SU-DHL-6 (cell line): ENCODE measurements around the gene LRBA.
"Not testable (repeated sequence)": the region's sequence is repeated elsewhere in the genome, so short reads cannot be mapped to it uniquely, and the experiment has no call there.

Experiments
- H2AFZ ChIP-seq: fragments of 200-600 bp; sonication (generic); 2 replicates; pipeline ENCODE4 v1.6.1; 2014; ENCODE audit warnings: low read depth, mild to moderate bottlenecking, moderate library complexity, mixed read lengths, antibody characterized with exemption, low read length; ENCODE audit not compliant: severe bottlenecking
- H3F3A ChIP-seq: fragments of 200-600 bp; shearing (Covaris generic); 2 replicates; pipeline ENCODE4 v1.6.0; 2016; ENCODE audit warnings: antibody characterized with exemption, mild to moderate bottlenecking; ENCODE audit not compliant: insufficient read depth
- H3K27ac ChIP-seq: fragments of 200-600 bp; sonication (generic); 2 replicates; pipeline ENCODE4 v1.5.1; 2016; ENCODE audit warnings: low read depth, mild to moderate bottlenecking, low read length, moderate library complexity, mixed read lengths
- H3K27me3 ChIP-seq: fragments of 200-600 bp; sonication (generic), shearing (Covaris generic); 2 replicates; pipeline ENCODE4 v1.6.0; 2014; ENCODE audit warnings: mild to moderate bottlenecking, low read length
- H3K36me3 ChIP-seq: fragments of 200-600 bp; sonication (generic); 2 replicates; pipeline ENCODE4 v1.6.1; 2014; ENCODE audit warnings: mild to moderate bottlenecking, low read length, mixed read lengths
- H3K4me2 ChIP-seq: fragments of 300-600, 200-600 bp; shearing (Covaris generic), sonication (generic); 2 replicates; pipeline ENCODE4 v1.6.0; 2014; ENCODE audit warnings: low read length, low read depth, mild to moderate bottlenecking; ENCODE audit not compliant: poor library complexity, severe bottlenecking
- H3K4me3 ChIP-seq: fragments of 200-600 bp; sonication (generic); 2 replicates; pipeline ENCODE4 v1.5.1; 2014; ENCODE audit warnings: antibody characterized with exemption, low read length, mild to moderate bottlenecking, mixed read lengths; ENCODE audit not compliant: insufficient read depth, poor library complexity, severe bottlenecking
- H3K79me2 ChIP-seq: fragments of 200-600 bp; sonication (generic); 2 replicates; pipeline ENCODE4 v1.6.1; 2014; ENCODE audit warnings: mild to moderate bottlenecking, low read length, moderate library complexity; ENCODE audit not compliant: insufficient read depth
- H3K9ac ChIP-seq: fragments of 200-600 bp; sonication (generic); 2 replicates; pipeline ENCODE4 v1.7.0; 2014; ENCODE audit warnings: mild to moderate bottlenecking, low read length
- H3K9me2 ChIP-seq: fragments of 200-600 bp; sonication (generic); replicated peaks from 2 replicates; pipeline ENCODE4 v1.6.1; 2014; ENCODE audit warnings: low read length; ENCODE audit not compliant: insufficient read depth
- H3K9me3 ChIP-seq: fragments of 200-600 bp; sonication (generic); 2 replicates; pipeline ENCODE4 v1.6.1; 2014; ENCODE audit warnings: low read length, mixed read lengths; ENCODE audit not compliant: insufficient read depth
- H4K20me1 ChIP-seq: fragments of 200-600 bp; sonication (generic); 2 replicates; pipeline ENCODE4 v1.6.1; 2014; ENCODE audit warnings: low read depth, mild to moderate bottlenecking, antibody characterized with exemption, low read length, moderate library complexity, mixed read lengths
- EZH2phosphoT487 ChIP-seq: fragments of 200-600 bp; sonication (generic), shearing (Covaris generic); conservative IDR thresholded peaks from 2 replicates; pipeline ENCODE4 v1.6.1; 2018; ENCODE audit warnings: mild to moderate bottlenecking, antibody characterized with exemption, low read length, moderate library complexity, mixed read lengths
- TF ChIP-seq, protein P1 (sequence below): fragments of 200-600 bp; sonication (generic); IDR thresholded peaks from one replicate; pipeline ENCODE4 v1.5.1; 2017; ENCODE audit warnings: antibody characterized with exemption, mild to moderate bottlenecking, low read length, moderate library complexity; ENCODE audit not compliant: insufficient read depth, poor library complexity, severe bottlenecking

The LRBA gene

DNA sequence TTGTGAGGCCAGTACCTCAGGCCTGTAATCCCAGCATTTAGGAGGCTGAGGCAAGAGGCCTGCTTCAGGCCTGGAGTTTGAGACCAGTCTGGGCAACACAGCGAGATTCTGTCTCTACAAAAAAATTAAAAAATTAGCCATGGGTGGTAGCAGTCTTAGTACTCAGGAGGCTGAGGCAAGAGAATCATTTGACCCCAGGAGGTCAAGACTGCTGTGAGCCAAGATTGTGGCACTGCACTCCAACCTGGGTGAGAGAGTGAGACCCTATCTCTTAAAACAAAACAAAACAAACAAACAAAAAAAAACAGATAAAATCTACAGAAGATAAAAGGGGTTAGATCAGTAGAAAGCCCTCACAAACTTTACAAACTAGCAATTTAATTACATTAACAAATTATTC lies 352.4 kb downstream of the LRBA start:
- Histone ChIP-seq H3K4me3 (no peak overlapping the region), H4K20me1 (no peaks in the 10 kb centered on the region), H2AFZ (no peak overlapping the region), H3K36me3 (no peaks in the 10 kb centered on the region), H3K9me2 (no peaks in the 10 kb centered on the region), H3K9ac (no peak overlapping the region), H3K27me3 (no peaks in the 10 kb centered on the region), H3K27ac (no peak overlapping the region), H3K4me2 (no peak overlapping the region), H3K79me2 (no peaks in the 10 kb centered on the region), H3K9me3 (no peaks in the 10 kb centered on the region), H3F3A (peaks cover under 1% of the 10 kb centered on the region; the same call in 1 of the 2 replicates)
- no peak for TF ChIP-seq EZH2phosphoT487
- TF ChIP-seq, protein P1, sequence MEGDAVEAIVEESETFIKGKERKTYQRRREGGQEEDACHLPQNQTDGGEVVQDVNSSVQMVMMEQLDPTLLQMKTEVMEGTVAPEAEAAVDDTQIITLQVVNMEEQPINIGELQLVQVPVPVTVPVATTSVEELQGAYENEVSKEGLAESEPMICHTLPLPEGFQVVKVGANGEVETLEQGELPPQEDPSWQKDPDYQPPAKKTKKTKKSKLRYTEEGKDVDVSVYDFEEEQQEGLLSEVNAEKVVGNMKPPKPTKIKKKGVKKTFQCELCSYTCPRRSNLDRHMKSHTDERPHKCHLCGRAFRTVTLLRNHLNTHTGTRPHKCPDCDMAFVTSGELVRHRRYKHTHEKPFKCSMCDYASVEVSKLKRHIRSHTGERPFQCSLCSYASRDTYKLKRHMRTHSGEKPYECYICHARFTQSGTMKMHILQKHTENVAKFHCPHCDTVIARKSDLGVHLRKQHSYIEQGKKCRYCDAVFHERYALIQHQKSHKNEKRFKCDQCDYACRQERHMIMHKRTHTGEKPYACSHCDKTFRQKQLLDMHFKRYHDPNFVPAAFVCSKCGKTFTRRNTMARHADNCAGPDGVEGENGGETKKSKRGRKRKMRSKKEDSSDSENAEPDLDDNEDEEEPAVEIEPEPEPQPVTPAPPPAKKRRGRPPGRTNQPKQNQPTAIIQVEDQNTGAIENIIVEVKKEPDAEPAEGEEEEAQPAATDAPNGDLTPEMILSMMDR: no peak

- not testable (repeated sequence) for H3K9me3 ChIP-seq, H2AFZ ChIP-seq, H3K9me2 ChIP-seq, H4K20me1 ChIP-seq, H3K4me3 ChIP-seq, H3K4me2 ChIP-seq, H3F3A ChIP-seq, H3K27ac ChIP-seq, H3K27me3 ChIP-seq, H3K36me3 ChIP-seq, H3K9ac ChIP-seq, H3K79me2 ChIP-seq
These were observed 353.5 kb downstream of the LRBA start for GRCh38 chr4:150661551-150661950.

DNA sequence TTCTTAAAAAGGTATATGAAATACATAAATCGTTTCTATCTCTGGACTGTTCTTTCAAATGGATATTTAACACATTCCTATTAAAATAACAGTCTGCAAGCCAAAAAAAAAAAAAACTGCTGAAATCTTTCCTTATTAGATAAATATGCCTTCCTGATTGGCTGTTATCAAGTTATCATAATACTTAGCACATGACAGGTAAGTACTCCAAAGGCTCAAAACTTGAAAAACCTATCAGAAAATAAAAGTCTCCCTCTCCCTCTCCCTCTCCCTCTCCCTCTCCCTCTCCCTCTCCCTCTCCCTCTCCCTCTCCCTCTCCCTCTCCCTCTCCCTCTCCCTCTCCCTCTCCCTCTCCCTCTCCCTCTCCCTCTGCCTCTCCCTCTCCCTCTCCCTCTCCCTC lies 356.8 kb downstream of the LRBA start:
- not testable (repeated sequence) for H3K9ac ChIP-seq, H4K20me1 ChIP-seq, H3K4me2 ChIP-seq, H3K79me2 ChIP-seq, H3K36me3 ChIP-seq, H3K27ac ChIP-seq, H3F3A ChIP-seq, H3K27me3 ChIP-seq, H3K4me3 ChIP-seq, H2AFZ ChIP-seq, H3K9me3 ChIP-seq, H3K9me2 ChIP-seq

GRCh38 chr4:150656891-150657290 lies 358.2 kb downstream of the LRBA start:
- H4K20me1 ChIP-seq: no peaks in the 10 kb centered on the region
- H3F3A ChIP-seq: peaks cover 3% of the 10 kb centered on the region; the same call in 1 of the 2 replicates
- H3K9ac ChIP-seq: no peak overlapping the region
- H3K27me3 ChIP-seq: no peaks in the 10 kb centered on the region
- no peaks in the 10 kb centered on the region for H3K9me3 ChIP-seq
- TF ChIP-seq, protein P1: no peak
- TF ChIP-seq EZH2phosphoT487: no peak
- no peak overlapping the region for H2AFZ ChIP-seq
- H3K4me2 ChIP-seq: no peak overlapping the region
- H3K36me3 ChIP-seq: 0 out of 2 replicates have a peak, but pooled peaks cover 7% of the 10 kb centered on the region
- no peaks in the 10 kb centered on the region for H3K9me2 ChIP-seq
- H3K79me2 ChIP-seq: no peaks in the 10 kb centered on the region
- H3K4me3 ChIP-seq: no peak overlapping the region
- no peak overlapping the region for H3K27ac ChIP-seq
